NCI-H146 treated with DMSO at 0.1 percent for 48 hours (cell line): ENCODE results near the gene KCNK3.
A peak's percentile ranks its signal among the peaks of the same experiment; 100 is the strongest.
"Not testable (repeated sequence)": the region's sequence is repeated elsewhere in the genome, so short reads cannot be mapped to it uniquely, and the experiment has no call there.

ENCODE experiments used
- DNase-seq: peaks from one replicate; lab custom pipeline; 2025; ENCODE audit not compliant: unreplicated experiment; lab: John Stamatoyannopoulos, UW

KCNK3 gene

DNA sequence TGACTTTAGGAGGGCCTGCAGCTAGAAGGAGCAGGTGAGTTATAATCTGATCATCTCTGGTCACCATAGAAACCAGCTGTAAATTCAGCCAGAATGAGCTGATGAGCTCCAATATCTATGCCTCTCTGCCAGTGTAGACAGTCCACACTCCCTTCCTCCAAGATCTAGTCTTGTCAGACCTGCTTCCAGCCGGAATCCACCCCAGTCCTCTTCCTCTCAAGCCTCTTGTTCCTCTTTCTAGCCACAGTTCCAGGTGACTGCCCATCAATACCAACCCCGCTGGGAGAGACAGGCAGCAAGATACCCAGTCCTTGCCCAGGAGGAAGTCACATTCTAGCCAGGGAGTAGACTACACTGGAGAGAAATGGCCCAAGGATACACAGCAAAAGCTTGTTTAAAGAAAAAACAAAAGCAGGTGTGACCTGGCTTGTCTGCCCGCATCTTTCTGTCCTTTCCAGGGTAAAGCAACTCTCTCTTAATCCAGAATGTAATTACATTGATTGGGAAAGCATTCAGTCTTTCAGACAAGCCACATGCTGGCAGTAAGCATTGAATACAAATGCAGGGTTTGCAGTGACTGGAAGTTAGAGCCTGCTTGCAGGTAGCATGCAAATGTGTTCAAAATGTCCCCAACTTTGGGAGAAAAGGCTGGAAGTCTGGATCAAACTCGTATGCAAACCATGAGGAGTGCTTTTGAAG is 62.6 kb downstream of the KCNK3 start:
- peak; percentile 84 for DNase-seq

DNA sequence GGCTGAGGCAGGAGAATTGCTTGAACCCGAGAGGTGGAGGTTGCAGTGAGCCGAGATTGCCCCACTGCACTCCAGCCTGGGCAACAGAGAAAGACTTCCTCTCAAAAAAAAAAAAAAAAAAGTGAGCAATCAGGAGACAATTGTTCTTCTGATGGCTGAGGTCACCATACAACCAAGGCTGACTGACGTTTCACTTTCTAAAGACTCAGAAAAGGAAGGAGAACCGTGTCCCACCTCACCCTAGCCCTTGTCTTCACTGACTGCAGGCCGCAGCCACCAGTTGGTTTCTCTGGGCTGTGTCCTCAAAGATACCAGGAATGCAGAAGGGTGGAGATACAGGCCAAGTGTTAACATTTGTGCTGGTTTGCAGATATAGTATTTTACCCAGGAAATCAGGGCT is 63.8 kb downstream of the KCNK3 start:
- no peak for DNase-seq

DNA sequence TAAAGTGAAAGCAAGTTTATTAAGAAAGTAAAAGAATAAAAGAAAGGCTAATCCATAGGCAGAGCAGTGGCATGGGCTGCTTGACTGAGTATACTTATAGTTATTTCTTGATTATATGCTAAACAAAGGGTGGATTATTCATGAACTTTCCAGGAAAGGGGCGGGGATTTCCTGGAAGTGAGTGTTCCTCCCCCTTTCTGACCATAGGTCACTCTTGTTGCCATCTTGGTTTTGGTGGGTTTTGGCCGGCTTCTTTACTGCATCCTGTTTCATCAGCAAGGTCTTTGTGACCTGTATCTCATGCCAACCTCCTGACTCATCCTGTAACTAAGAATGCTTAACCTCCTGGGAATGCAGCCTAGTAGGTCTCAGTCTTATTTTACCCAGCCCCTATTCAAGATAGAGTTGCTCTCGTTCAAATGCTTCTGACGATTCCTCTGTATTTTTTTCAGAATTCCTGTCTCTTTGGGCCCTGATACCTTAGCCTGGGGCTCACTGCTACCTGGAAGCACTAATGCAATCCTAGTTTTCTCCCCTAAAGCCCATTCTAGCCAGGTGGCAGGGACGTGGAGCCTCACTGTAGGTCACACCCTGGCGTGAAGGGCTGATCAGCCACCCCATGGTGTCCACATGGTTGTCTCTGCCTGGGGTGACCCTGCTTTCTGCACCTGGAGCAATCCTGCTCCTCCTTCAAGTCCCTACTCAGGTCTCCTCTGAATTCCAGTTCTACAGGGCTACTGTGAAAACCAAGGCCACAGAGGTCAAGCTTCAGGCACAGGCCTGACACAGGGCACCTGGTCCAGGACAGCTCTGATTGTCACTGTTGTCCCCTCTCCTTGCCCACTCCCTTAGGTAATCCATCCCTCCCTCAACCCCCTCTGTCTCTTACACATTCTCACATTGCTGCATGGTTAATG is 65.6 kb downstream of the KCNK3 start:
- DNase-seq = no peak

DNA sequence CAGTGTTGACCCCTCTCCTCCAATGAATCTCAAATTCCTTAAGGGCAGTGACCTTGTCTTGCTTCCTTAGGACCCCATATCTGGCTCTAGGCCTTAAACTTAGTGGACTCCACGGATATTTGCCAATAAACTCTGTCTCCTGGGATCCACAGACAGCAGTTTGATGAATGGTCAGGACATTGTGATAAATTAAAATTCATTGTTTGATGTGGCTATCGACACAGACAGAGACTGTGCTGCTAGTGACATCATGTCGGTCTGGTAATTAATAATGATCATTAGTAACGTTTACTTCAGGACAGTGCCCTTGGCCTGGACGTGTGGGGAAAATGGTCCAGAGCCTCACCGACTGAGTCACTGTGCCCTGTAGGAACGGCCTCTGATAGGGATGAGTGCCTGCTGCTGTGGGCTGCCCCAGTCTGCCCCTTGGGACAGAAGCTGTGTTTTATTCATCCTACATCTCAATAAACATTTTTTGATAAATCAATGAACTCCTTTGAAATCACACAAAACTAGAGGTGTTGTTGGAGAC is 66.3 kb downstream of the KCNK3 start:
- DNase-seq = no peak

DNA sequence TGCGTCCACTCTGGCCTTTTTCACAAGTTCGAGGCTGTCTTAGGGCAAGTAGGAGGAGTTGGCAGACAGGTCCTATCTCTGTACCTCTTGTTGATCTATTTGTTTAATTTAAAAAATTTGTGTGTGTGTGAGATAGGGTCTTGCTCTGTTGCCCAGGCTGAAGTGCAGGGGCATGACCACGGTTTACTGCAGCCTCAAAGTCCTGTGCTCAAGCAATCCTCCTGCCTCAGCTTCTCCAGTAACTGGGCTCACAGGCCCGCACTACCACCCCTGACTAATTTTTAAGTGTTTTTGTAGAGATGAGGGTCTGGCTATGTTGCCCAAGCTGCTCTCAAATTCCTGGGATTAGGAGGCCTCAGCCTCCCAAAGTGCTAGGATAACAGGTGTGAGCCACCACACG is 67.3 kb downstream of the KCNK3 start:
- DNase-seq = no peak

GRCh38 chr2:26760991-26761390 is 68.5 kb downstream of the KCNK3 start:
- DNase-seq = not testable (repeated sequence)

- no peak for DNase-seq
Measured at GRCh38 chr2:26763019-26763418, 70.5 kb downstream of the KCNK3 start.

DNA sequence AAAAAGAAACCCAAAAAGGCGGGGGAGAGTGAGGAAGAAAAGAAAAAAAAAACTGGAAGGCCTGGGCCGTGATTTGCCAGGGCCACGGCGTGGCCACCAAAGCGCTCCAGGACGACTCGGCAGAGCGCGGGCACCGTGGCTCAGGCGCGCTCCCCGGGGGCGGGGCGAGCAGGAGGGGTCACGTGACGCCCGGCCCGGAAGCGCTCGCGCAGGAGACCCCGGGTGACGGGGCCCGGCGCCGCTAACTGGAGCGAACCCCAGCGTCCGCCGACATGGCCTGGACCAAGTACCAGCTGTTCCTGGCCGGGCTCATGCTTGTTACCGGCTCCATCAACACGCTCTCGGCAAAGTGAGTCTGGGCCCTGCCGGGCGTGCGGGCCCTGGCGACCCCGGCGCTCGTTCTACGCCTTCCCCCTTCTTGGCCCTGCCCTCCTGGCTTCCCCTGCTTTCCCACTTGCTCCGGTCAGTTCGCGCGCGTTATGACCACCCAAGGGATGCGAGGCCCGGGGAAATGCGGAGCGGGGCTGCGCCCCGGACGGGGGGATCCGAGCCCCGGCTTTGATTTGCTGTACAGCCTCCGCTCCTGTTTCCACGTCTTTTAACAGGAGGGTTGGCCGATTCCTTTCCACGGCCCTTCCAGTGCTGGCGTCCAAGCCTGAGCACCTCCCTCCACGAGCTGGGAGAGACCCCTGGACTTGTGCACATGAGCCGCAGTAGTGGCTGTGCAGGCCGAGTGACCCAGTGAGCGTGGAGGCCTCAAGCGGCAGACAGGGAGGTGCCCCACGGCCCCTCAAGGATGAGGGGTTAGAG is 71.8 kb downstream of the KCNK3 start, which contains the start of gene SLC35F6:
Gene SLC35F6, plus strand, starts transcription at position 207 of the 810 bp plus-strand sequence. Its CDS starts 66 bp downstream, at position 273.
- DNase-seq = peak; percentile 50

DNA sequence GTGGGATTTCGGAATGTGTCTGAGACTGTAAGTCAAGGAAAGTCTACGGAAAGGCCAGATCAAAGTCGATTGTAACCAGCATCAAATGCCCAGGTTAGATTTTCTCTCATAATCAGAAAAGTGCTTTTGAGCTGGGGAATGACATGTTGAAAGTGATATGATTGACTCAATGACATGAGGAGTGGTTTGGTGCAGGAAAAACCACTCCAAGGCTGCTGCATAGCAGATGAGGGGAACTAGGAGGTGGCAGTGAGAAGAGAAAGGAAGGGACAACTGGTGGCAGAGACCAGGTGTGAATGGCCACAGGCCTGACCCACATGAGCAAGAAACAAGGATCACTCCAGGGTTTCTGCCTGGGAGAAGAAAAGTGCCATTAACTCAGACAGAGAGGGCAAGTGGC is 72.4 kb downstream of the KCNK3 start:
- no peak for DNase-seq

GRCh38 chr2:26765475-26766200 is 73.1 kb downstream of the KCNK3 start:
- DNase-seq = no peak

- no peak for DNase-seq
Measured at GRCh38 chr2:26767129-26767528, 74.6 kb downstream of the KCNK3 start.

- no peak for DNase-seq
Measured at GRCh38 chr2:26767894-26768487, 75.5 kb downstream of the KCNK3 start.

DNA sequence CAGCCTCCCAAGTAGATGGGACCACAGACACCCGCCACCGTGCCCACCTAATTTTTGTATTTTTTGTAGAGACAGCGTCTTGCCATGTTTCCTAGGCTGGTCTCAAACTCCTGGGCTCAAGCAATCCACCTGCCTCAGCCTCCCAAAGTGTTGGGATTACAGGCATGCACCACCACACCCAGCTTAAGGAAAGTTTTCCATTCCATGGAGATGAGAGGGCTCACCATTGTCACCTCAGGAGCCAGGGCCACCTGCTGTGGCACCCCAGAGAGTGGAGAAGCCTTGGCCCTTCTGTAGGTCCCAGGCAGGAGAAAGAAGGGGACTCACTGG is 76.2 kb downstream of the KCNK3 start:
- no peak for DNase-seq

GRCh38 chr2:26769089-26769761 is 76.7 kb downstream of the KCNK3 start:
- DNase-seq = no peak

DNA sequence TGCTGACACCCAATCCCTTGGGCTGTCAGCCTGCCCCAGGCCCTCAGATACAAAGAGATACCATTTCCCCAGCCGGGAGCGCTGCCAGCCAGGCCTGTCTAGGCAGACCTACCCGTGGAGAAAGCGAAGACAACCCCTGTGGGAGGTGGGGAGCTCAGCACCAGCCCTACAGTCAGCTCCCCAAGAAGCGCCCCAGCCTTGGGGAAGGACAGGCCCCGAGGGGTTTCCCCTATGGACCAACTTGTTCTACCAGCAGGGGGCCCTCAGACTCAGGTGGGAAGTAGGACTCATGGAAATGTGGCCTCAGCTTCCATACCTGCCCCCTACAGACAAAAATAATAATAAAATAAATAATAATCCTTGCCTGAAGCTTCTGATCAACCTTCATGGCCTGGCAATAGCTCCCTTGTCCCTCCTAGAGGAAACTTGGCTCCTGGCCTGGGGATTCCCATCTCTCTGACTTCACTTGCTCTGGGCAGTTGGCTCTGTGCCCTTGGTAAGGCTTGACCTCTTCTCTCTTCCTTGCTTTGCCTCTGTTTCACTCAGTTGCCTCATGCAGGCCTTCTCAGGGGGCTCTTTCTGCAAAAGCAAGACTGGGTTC is 78.6 kb downstream of the KCNK3 start:
- DNase-seq = no peak

GRCh38 chr2:26772064-26773001 is 79.8 kb downstream of the KCNK3 start:
- DNase-seq = no peak

GRCh38 chr2:26776195-26776800 is 83.8 kb downstream of the KCNK3 start:
- no peak for DNase-seq

DNA sequence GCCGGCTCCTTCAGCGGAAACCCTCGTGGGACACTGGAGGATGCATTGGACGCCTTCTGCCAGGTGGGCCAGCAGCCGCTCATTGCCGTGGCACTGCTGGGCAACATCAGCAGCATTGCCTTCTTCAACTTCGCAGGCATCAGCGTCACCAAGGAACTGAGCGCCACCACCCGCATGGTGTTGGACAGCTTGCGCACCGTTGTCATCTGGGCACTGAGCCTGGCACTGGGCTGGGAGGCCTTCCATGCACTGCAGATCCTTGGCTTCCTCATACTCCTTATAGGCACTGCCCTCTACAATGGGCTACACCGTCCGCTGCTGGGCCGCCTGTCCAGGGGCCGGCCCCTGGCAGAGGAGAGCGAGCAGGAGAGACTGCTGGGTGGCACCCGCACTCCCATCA is 85.6 kb downstream of the KCNK3 start:
- no peak for DNase-seq
